GM19455 (cell line): Measurements from ENCODE around the gene CASP8.
"Not testable (repeated sequence)": the region's sequence is repeated elsewhere in the genome, so short reads cannot be mapped to it uniquely, and the experiment has no call there.

Experiments
- ATAC-seq: cut with Tn5 transposase; IDR thresholded peaks from one replicate; pipeline ENCODE4 v1.9.1; 2021; ENCODE audit not compliant: unreplicated experiment

The CASP8 gene

GRCh38 chr2:201269764-201270163, 9.4 kb downstream of the CASP8 start:
- no peak for ATAC-seq

- no peak for ATAC-seq
Measured at GRCh38 chr2:201270293-201271001, 10.1 kb downstream of the CASP8 start.

GRCh38 chr2:201271917-201272316, 11.6 kb downstream of the CASP8 start:
- ATAC-seq = no peak

GRCh38 chr2:201273330-201273983, 13.1 kb downstream of the CASP8 start:
- ATAC-seq = no peak

- no peak for ATAC-seq
Measured at GRCh38 chr2:201275069-201275468, 14.7 kb downstream of the CASP8 start.

GRCh38 chr2:201275990-201276389, 15.7 kb downstream of the CASP8 start:
- ATAC-seq = no peak

- no peak for ATAC-seq
Measured at GRCh38 chr2:201276511-201276910, 16.2 kb downstream of the CASP8 start.

- ATAC-seq = no peak
Measured at GRCh38 chr2:201279079-201279478, 18.7 kb downstream of the CASP8 start.

GRCh38 chr2:201280191-201281040, 20.1 kb downstream of the CASP8 start:
- no peak for ATAC-seq

- ATAC-seq = no peak
Measured at GRCh38 chr2:201285499-201285898, 25.2 kb downstream of the CASP8 start.

- not testable (repeated sequence) for ATAC-seq
Measured at GRCh38 chr2:201290457-201291148, 30.3 kb downstream of the CASP8 start.

- ATAC-seq = no peak
Measured at GRCh38 chr2:201298462-201299052, 38.2 kb downstream of the CASP8 start.

- not testable (repeated sequence) for ATAC-seq
Measured at GRCh38 chr2:201299929-201300328, 39.6 kb downstream of the CASP8 start.

GRCh38 chr2:201307876-201308275, 47.5 kb downstream of the CASP8 start:
- ATAC-seq = no peak

- no peak for ATAC-seq
Measured at GRCh38 chr2:201308914-201309313, 48.6 kb downstream of the CASP8 start.

GRCh38 chr2:201313362-201313761, 53.0 kb downstream of the CASP8 start:
- ATAC-seq = no peak

GRCh38 chr2:201319511-201319910, 59.2 kb downstream of the CASP8 start:
- ATAC-seq = no peak

- no peak for ATAC-seq
Measured at GRCh38 chr2:201320257-201320656, 59.9 kb downstream of the CASP8 start.

GRCh38 chr2:201320701-201321100, 60.4 kb downstream of the CASP8 start:
- ATAC-seq = no peak

- no peak for ATAC-seq
Measured at GRCh38 chr2:201322772-201323171, 62.4 kb downstream of the CASP8 start.

GRCh38 chr2:201327678-201328077, 67.3 kb downstream of the CASP8 start:
- no peak for ATAC-seq
